Neural cell (in vitro differentiated cells): ENCODE data around the gene AGFG1. TPM values are rescaled to one million over a fixed set of nuclear protein-coding genes. Genes with fewer than 3 reads are reported as not detected.
"Not testable (repeated sequence)": the region's sequence is repeated elsewhere in the genome, so short reads cannot be mapped to it uniquely, and the experiment has no call there.

ENCODE experiments used
- H2AFZ ChIP-seq: fragments of 200-600, 300-800 bp; sonication (generic), shearing (Covaris generic); 2 replicates; pipeline ENCODE4 v1.6.0; 2014; ENCODE audit warnings: low read depth, mild to moderate bottlenecking, antibody characterized with exemption, low read length, moderate library complexity
- H3F3A ChIP-seq: fragments of 200-600 bp; shearing (Covaris generic); 2 replicates; pipeline ENCODE4 v1.6.1; 2016; ENCODE audit warnings: mild to moderate bottlenecking, moderate library complexity, mixed read lengths, antibody characterized with exemption, low read length; ENCODE audit not compliant: insufficient read depth, poor library complexity, severe bottlenecking
- H3K27ac ChIP-seq: fragments of 200-600, 300-800 bp; sonication (generic), shearing (Covaris generic); 2 replicates; pipeline ENCODE4 v1.5.1; 2014; ENCODE audit warnings: mild to moderate bottlenecking, low read length, moderate library complexity
- H3K27me3 ChIP-seq: fragments of 300-800, 200-600 bp; sonication (generic), shearing (Covaris generic); 2 replicates; pipeline ENCODE4 v1.6.0; 2014; ENCODE audit warnings: mild to moderate bottlenecking, low read depth, low read length, moderate library complexity; ENCODE audit not compliant: insufficient read depth
- H3K36me3 ChIP-seq: fragments of 300-800, 200-600 bp; sonication (generic), shearing (Covaris generic); 2 replicates; pipeline ENCODE4 v1.5.1; 2014; ENCODE audit warnings: mild to moderate bottlenecking, antibody characterized with exemption, low read length, moderate library complexity; ENCODE audit not compliant: insufficient read depth
- H3K4me2 ChIP-seq: fragments of 300-800, 200-600 bp; sonication (generic), shearing (Covaris generic); 2 replicates; pipeline ENCODE4 v1.6.0; 2014; ENCODE audit warnings: mild to moderate bottlenecking, low read length
- H3K4me3 ChIP-seq: fragments of 300-800, 200-600 bp; sonication (generic), shearing (Covaris generic); 2 replicates; pipeline ENCODE4 v1.5.1; 2014; ENCODE audit warnings: mild to moderate bottlenecking, low read length, moderate library complexity
- H3K79me2 ChIP-seq: fragments of 200-600 bp; shearing (Covaris generic); replicated peaks from 2 replicates; pipeline ENCODE4 v1.6.0; 2014; ENCODE audit warnings: mild to moderate bottlenecking, low read length, moderate library complexity; ENCODE audit not compliant: insufficient read depth
- H3K9ac ChIP-seq: fragments of 300-800, 200-600 bp; sonication (generic), shearing (Covaris generic); 2 replicates; pipeline ENCODE4 v1.6.1; 2016; ENCODE audit warnings: mild to moderate bottlenecking, low read length, mixed read lengths
- H3K9me2 ChIP-seq: fragments of 200-600 bp; shearing (Covaris generic); 2 replicates; pipeline ENCODE4 v1.6.1; 2016; ENCODE audit warnings: mild to moderate bottlenecking, low read length, mixed read lengths; ENCODE audit not compliant: insufficient read depth
- H3K9me3 ChIP-seq: fragments of 200-600, 300-800 bp; sonication (generic), shearing (Covaris generic); 2 replicates; pipeline ENCODE4 v1.6.1; 2016; ENCODE audit warnings: mild to moderate bottlenecking, mixed run types, low read length, moderate library complexity, mixed read lengths
- H4K20me1 ChIP-seq: fragments of 200-600 bp; shearing (Covaris generic); 2 replicates; pipeline ENCODE4 v1.6.1; 2016; ENCODE audit warnings: mild to moderate bottlenecking, mixed run types; ENCODE audit not compliant: insufficient read depth
- CTCF ChIP-seq: fragments of 450-650 bp; IDR thresholded peaks from 2 replicates; pipeline ENCODE4 v1.5.1; 2014; ENCODE audit warnings: antibody characterized with exemption, mild to moderate bottlenecking, moderate library complexity; ENCODE audit not compliant: poor library complexity, severe bottlenecking
- EP300 ChIP-seq: fragments of 450-650 bp; conservative IDR thresholded peaks from 2 replicates; pipeline ENCODE4 v1.6.1; 2014; ENCODE audit warnings: antibody characterized with exemption, mild to moderate bottlenecking, moderate library complexity; ENCODE audit not compliant: poor library complexity, severe bottlenecking
- EZH2 ChIP-seq: fragments of 200-600, 300-800 bp; shearing (Covaris generic), sonication (generic); IDR thresholded peaks from 2 replicates; pipeline ENCODE4 v1.6.1; 2014; ENCODE audit warnings: antibody characterized with exemption, low read length, borderline replicate concordance, mild to moderate bottlenecking; ENCODE audit not compliant: insufficient read depth, poor library complexity, severe bottlenecking
- MXI1 ChIP-seq: fragments of 450-650 bp; conservative IDR thresholded peaks from 2 replicates; pipeline ENCODE4 v1.6.1; 2014; ENCODE audit warnings: antibody characterized with exemption, mild to moderate bottlenecking; ENCODE audit not compliant: poor library complexity, severe bottlenecking
- POLR2AphosphoS5 ChIP-seq: IDR thresholded peaks from 2 replicates; pipeline ENCODE4 v1.6.1; 2012
- RAD21 ChIP-seq: fragments of 450-650 bp; conservative IDR thresholded peaks from 2 replicates; pipeline ENCODE4 v1.6.1; 2014; ENCODE audit warnings: antibody characterized with exemption, mild to moderate bottlenecking, moderate library complexity
- REST ChIP-seq: IDR thresholded peaks from 2 replicates; pipeline ENCODE4 v1.6.1; 2012; ENCODE audit warnings: borderline replicate concordance
- SMC3 ChIP-seq: fragments of 450-650 bp; conservative IDR thresholded peaks from 2 replicates; pipeline ENCODE4 v1.6.1; 2014; ENCODE audit warnings: antibody characterized with exemption, mild to moderate bottlenecking, moderate library complexity; ENCODE audit not compliant: poor library complexity
- TAF1 ChIP-seq: IDR thresholded peaks from 2 replicates; pipeline ENCODE4 v1.6.1; 2012; ENCODE audit warnings: low read depth
- polyA plus RNA-seq: library from polyadenylated mRNA; depleted of rRNA; stranded (reverse); fragments of >200 nt; gene quantifications from 2 replicates; pipeline ENCODE4 v1.2.3, GENCODE V29; 2014

The AGFG1 gene
- polyA plus RNA-seq, 1 donor from 2014 or later = 106 TPM

- H2AFZ ChIP-seq = no peak overlapping the region
- peaks cover 51% of the 10 kb centered on the region for H3K79me2 ChIP-seq
- H3F3A ChIP-seq = no peaks in the 10 kb centered on the region
- no peak overlapping the region for H3K9ac ChIP-seq
- no peaks in the 10 kb centered on the region for H3K9me3 ChIP-seq
- H3K9me2 ChIP-seq = no peaks in the 10 kb centered on the region
- no peak for TF ChIP-seq REST
- TF ChIP-seq CTCF = no peak
- no peak for TF ChIP-seq TAF1
- no peak for TF ChIP-seq POLR2AphosphoS5
- TF ChIP-seq RAD21 = no peak
- TF ChIP-seq SMC3 = no peak
- no peak for TF ChIP-seq EP300
- TF ChIP-seq MXI1 = no peak
- TF ChIP-seq EZH2 = no peak
- no peak overlapping the region for H3K4me2 ChIP-seq
- peaks cover 10% of the 10 kb centered on the region for H3K36me3 ChIP-seq
- H3K4me3 ChIP-seq = no peak overlapping the region
- H4K20me1 ChIP-seq = no peaks in the 10 kb centered on the region
- H3K27me3 ChIP-seq = no peaks in the 10 kb centered on the region
- H3K27ac ChIP-seq = no peak overlapping the region
Measured at GRCh38 chr2:227517724-227518123, 45.8 kb downstream of the AGFG1 start.

DNA sequence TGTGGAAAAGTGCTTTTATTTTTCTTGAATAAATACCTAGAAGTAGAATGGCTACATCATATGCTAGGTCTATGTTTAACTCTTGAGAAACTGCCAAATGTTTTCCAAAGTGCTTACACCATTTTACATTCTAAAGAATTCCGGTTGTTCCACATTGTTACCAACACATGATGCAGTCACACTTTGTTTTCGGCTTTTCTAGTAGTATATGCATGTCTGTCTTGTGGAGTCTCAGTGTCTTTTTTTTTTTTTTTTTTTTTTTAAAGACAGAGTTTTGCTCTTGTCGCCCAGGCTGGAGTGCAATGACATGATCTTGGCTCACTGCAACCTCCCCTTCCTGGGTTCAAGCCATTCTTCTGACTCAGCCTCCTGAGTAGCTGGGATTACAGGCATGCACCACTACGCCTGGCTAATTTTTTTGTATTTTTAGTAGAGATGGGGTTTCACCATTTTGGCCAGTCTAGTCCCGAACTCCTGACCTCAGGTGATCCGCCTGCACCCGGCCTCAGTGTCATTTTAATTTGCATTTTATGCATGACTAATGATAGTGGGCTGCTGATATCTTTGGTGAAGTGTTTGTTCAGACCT is 46.4 kb downstream of the AGFG1 start:
- peaks cover 47% of the 10 kb centered on the region for H3K79me2 ChIP-seq
- not testable (repeated sequence) for H3F3A ChIP-seq, H3K4me3 ChIP-seq, H3K36me3 ChIP-seq, H4K20me1 ChIP-seq, H3K9me2 ChIP-seq, H3K27me3 ChIP-seq, H3K27ac ChIP-seq, H3K4me2 ChIP-seq, H3K9ac ChIP-seq, H3K9me3 ChIP-seq, H2AFZ ChIP-seq

DNA sequence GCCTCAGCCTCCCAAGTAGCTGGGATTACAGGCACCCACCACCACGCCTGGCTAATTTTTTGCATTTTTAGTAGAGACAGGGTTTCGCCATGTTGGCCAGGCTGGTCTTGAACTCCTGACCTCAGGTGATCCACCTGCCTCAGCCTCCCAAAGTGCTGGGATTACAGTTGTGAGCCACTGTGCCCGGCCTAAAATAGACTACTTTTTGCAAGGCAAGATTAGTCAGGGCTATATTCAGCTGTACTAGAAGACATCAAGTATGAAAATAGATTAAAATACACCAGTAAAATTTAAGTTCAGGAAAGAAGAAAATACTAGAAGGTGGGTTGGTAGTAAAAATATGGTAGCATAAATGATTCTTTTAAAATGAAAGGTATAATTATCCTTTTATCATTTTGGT is 49.2 kb downstream of the AGFG1 start:
- not testable (repeated sequence) for H2AFZ ChIP-seq, H3K4me3 ChIP-seq, H3K9me3 ChIP-seq, H4K20me1 ChIP-seq, H3K4me2 ChIP-seq, H3K9ac ChIP-seq, H3K27ac ChIP-seq, H3F3A ChIP-seq, H3K27me3 ChIP-seq, H3K9me2 ChIP-seq
- Histone ChIP-seq H3K79me2 (peaks cover 33% of the 10 kb centered on the region), H3K36me3 (peaks cover 17% of the 10 kb centered on the region)
